ENCODE results near the gene NCAN.

NCAN gene

DNA sequence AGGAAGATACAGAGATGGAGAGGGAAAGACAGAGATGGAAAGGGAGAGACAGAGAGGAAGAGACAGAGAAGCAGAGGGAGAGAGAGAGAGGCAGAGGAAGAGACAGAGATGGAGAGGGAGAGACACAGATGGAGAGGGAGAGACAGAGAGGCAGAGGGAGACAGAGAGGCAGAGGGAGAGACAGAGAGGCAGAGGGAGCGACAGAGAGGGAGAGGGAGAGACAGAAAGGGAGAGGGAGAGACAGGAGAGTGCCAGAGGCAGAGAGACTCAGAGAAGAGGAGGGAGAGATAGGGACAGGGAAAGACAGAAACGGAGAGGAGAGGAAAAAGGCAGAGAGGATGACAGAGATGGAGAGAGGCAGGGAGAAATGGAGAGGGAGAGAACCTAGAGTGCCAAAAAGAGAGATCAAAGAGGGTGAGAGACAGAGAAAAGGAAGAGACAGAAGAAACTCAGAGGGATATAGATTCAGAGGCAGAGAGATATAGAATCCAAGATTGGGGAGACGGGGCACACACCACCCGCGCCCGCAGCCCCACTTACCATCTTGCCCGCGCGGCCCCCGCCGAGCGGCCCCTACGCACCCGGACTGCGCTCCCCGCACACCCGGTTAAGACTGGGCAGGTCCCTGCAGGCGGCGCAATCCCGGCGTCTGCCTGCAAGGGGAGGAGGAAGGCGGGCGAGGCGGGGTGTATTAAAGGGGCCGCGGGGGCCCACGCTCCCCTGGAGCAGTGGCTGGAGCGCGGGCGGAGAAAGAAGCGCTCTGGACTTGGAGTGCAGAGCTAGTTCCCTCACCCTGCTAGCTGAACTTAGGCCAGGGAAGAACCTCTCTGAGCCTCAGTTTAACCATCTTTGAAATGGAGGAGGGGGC lies 50.7 kb downstream of the NCAN start:
- DNase-seq: no peak

DNA sequence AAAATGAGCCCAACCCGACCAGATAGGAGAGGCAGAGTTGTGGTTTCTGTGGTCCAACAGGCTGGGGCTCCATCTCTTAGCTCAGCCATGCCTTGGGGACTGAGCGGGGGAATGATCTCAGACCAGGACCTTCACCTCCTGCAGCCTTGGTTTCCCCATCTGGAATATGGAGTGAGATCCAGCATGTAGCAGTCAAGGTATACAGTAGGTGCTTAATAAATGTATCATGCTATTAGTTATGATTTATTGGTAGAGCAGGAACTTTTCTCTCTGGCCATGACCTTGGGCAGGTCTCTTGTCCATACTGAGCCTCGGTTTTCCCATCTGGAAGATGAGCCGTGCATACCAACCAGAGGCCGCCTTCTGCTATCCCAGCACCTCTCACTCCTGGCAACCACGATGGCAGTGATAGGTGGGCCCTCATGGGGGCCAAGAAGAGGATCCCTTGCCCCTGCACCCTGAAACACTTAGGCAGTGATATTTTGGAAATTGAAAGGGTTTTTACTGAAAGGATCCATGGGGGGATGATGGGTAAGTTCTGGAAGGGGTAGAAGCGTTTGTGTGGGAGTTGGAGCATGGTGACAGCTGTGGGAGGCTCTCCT lies 52.2 kb downstream of the NCAN start:
- DNase-seq: no peak

DNA sequence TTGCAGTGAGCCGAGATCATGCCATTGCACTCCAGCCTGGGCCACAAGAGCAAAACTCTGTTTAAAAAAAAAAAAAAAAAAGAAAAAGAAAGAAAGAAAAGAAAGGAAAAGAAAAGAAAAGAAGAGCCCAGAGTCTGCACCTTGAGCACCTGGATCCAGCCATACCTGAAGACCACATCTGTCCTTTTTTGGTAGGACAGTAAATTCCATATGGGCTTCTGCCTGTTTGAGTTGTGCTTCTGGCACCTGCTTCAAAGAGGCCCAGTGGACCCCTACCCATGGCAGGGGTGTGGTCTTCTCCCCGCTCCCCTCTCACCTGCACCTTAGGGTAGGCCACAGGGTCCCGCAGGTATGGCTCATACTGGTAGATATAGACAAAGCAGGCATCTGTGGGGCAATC lies 55.5 kb downstream of the NCAN start:
- DNase-seq: no peak

DNA sequence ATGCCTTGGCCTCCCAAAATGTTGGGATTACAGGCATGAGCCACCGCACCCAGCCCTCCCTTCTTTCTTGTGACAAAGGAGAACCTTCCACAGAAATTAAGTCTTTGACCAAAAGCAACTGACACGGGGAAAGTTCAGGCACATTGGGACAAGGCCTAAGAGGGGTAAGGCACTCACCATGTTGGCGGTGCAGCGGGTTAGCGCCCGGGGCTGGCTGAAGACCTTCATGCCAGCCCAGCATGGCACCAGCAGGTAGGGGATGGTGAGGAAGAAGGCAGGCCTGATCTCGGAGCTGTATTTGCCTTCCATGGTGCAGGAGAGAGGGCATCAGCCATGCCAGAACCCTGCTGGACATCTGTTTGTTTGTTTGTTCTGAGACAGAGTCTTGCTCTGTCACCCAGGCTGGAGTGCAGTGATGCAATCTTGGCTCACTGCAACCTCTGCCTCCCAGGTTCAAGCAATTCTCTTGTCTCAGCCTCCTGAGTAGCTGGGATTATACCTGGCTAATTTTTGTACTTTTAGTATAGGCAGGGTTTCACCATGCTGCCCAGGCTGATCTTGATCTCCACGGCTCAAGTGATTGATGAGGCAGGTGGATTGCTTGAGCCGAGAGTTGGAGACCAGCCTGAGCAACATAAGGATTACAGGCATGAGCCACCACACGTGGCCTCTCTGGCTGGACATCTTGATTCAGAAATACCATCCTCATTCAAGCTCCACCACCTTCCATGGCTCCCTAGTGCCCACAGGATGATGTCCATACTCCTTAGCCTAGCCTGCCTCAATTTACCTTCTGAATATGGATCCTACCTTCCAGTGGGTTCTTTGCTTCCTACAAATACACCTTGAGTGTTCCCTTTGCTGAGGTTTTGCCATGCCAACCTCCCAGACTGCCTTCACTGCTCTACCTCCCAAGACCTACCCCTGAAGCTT lies 57.0 kb downstream of the NCAN start:
- no peak for DNase-seq

DNA sequence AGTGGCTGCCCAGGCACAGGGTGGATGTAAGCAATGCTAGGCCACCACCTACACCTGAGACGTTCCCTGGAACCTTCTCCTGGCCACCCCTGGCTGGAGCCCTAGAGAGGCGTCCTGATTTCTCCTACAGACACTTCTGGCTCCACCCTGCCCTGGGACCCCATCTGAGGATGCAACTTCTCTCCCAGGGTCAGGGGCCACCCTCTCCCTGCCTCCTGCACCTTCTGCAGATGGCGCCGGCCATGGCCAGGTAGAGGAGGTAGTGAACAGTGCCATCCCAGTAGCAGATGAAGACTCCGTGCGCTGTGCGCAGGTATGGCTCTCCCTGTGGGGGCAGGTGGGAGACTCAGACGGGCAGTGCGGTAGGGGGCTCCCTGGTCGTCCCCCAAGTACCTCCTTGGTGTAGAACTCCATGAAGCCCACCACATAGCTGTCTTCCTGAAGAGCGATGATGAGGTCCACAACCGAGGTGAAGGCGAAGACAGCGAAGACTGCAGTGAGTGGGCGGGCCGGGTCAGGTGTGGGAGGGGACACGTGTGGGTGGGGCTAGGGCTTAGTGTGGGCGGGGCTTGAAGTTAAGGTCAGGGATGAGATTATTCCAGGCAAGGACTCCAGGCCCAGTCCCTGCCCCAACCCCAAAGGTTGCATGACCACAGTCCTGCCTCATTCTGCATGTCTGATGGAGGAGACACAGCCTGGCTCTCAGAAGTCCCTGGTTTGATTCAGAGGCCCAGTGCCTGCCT lies 58.4 kb downstream of the NCAN start:
- DNase-seq: no peak

DNA sequence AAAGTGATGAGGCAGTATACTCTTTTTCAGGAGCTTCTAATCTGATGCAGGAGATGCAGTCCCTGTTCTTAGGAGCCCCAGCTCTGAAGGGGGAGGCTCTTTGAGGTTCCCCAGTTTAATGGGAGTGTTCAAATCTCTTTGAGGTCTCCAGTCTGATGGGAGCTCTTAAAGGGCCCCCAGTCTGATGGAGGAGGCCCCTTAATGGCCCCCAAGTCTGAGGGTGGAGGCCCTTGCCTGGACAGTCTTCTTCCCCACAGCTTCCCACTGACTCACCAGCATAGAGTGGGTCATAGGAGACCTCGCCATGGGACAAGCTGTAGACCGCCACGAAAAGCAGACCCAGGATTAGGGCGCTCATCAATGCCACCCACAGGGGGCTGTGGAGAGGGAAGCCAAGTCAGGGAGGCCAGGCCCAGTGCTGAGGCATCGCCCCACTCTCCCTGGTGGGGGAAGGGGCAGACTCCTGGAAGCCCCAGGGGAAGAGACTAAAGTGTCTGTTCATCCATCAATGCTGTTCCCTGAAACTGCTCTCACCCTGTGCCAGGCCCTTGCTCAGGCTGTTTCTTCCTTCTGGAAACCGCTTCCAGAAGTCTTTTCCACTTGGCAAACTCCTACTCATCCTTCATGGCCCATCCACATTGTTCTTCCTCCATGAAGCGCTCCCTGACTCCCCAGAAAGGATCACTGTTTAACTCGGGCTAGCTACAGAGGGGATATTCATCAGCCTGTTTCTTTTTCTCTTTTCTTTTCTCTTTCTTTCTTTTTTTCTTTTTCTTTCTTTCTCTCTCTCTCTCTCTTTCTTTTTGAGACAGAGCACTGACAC lies 59.2 kb downstream of the NCAN start:
- DNase-seq: no peak

DNA sequence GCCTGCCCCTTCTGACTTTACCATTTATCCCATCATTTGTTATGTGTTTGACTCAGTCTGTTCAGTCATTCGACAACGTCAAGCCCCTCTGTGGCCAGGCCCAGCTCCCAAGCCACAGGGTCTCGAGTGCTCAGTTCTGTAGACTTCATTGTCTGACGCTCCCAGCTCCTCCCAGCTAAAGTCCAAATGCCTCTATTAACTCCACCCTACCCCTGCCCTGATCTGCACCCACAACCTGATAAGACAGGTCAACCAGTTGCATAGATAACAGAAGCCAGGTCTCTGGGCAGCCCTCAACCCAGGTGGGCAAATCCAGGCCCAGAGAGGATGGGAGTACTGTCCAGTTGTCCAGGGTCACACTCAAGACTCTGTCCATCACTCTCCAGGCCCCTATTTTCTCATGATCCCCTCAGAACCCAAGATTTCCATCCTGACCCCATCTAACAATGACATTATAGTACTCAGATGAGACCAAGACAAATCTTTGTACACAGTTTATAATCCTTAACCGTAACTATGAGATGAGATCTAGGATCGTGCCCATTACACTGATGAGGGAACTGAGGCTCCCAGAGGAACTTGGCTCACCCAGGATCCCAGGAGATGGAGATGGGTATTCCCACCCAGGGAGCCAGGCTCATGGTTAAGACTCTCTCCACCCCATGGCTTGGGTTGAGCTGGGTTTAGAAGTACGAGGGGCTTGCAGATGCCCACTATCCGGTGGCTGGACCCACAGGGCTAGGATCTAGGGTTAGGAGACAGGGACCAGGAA lies 60.3 kb downstream of the NCAN start:
- DNase-seq: no peak

DNA sequence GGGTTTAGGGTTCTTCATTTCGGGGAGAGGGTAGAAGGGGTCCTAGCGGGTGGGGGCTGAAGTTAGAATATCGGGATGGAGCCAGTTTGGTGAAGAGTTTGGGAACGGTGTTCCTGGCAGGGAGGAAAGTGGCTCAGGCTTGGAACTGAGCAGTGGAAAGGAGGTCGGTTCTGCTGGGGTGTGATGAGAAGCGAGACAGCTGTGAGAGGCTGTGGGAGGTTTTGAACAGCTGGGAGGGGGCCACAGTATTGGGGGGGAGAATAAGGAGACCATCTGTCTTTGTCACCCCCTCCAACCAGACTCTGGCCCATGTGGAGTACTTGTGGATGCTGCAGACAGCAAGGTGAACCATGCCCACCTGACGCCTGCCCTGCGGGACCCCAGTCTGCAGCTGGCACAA lies 62.4 kb downstream of the NCAN start:
- DNase-seq: no peak

DNA sequence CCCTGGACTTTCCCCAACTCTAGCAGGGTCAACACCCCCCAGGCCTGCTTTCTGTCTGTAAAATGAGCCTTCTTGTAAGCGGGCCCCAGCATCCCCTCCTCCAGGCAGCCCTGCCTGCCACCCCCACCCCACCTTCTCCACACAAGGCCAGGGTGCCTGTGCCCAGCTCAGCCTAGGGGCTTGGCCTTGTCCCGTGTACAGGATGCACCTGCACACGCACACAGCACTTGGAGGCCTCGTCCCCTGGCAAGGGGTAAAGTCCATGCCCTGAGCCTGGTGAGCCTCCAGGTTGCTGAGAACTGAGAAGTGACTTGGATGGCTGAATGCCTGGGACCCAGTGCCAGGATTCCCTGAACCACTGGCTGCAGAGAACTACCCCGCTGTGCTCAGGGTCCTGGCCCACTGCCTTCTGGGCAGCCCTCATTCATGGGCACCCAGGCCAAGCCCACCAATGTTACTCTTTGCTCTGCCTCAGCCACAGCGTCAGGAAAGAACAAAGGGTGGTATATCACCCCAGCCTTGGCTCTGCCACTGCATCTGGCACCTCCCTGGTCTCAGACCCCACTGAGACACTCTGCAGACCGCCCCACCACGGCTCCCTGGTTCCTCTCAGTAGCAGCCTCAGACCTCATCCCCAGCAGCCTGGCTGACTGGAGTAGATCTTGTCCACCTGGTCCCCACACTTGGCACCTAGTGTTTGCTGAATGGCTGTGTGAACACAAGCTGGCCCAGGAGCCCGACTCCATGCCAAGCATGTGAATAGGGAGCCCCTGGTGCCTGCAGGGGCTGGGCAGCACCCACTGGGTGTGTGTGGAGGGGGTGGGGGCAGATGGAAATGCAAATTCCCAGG lies 63.2 kb downstream of the NCAN start:
- DNase-seq: no peak

DNA sequence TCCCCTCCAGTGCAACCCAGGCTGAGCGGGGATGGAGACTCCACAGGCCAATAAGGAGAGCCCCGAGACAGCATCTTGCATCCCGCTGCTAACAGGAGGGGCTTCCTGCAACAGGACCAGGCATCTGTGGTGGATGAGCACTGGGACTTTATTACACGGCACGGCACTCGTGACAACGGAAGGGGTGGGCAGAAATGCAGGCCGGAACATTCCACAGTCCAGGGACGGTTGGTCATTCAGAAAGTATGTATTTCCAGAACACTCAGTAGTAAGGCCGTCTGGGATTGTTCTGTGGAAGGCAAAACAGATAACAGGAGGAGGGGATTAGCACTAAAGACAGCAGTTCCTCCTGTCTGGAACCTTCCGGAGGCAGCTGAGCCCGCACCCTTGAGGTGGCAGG lies 64.6 kb downstream of the NCAN start:
- no peak for DNase-seq

DNA sequence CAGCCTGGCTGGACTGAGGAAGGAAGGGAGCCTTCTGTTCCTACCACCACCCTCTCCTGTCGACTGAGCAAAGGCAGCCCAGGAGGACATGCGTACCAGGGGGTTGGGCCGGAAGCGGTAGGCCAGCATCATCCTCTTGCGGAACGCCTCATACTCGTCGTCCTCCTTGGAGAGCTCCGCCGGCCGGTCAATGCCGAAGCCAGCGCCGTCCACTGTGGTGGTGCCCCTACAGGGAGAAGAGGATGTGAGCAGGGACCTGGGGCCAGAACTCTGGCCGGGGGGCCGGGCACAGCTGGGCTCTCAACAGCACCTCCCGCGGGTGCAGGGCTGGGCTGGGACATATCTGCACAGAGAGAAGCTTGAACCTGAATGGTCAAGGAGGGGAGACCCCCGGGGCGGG lies 65.1 kb downstream of the NCAN start:
- no peak for DNase-seq

DNA sequence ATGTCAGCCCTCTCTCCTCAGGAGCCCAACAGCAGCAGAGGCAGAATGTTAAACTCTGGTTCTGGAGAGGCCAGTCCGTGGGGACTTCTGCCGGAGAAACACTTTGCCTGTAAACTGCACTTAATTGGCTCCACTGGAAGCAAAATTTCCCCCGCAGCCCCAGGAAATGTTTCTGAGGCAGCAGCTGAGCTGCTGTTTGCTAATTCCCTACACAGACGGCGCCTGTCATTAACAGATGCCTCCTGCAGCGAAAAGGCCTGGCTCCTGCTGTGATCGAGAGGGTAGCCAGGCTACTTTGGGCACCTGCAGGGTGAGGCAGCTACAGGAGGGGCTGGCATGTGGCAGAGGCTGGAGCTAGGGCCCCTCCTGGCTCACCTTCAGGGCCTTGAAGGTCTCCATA lies 66.6 kb downstream of the NCAN start:
- DNase-seq: no peak

DNA sequence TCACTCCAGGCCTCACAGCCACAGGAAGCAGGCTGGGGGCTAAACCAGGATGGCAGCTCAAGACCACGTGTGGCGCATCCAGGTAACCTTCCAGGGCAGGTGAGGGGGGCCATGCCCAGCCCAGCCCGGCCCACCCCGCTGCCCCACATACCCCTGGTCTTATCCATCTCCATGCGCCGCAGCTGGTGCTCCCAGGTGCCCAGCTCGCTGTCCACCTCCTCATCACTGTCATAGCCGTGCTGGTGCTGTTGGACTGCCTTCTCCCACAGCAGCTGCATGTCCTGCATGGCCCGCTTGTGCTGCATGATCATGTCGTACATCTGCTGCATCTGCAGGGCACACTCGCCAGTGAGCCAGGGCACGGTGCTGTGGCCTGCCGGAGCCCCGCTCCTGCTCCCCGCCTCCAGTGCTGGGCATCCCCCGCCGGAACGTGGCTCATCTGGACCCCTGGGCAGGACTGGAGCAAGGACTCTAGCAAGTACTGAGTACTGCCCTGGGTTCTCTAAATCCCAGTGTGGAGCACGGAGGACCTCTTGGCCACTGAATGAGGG lies 67.4 kb downstream of the NCAN start:
- DNase-seq: no peak

DNA sequence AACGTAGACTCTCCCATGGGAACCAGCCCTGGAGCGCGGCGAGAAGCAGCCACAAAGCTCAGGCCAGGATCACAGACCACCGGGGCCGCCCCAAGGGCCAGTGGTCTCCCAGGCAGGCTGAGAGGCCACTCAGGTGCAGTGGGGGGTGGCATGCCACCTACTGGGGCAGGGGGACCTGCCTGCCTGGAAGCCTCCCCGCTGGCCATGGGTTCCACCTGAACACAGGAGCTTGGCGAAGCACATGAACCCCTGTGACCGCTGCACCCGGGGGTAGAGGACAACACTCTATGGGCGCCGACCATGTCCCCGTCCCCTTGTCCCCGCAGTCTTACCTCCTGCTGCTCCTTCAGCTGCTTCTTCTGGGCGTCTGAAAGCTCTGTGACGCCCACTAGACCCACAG lies 68.1 kb downstream of the NCAN start:
- DNase-seq: no peak

DNA sequence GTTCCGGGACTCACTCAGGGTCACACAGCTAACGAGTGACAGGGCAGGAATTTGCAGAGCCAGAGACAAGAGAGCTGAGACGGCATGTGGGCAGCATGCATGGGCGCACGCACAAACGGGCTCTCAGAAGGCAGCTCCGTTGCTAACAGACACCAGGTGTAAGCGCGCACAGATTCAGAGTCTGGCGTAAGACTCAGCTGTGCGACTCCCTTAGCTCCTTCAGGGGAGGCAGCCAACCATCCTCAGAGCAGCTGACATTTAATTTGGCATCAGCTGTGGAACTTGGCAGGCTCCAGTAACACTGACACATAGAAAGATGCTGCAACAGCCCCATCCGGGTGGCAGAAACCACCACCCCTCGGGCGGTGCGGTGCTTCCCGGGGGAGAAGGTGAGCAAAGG lies 68.8 kb downstream of the NCAN start:
- DNase-seq: no peak

DNA sequence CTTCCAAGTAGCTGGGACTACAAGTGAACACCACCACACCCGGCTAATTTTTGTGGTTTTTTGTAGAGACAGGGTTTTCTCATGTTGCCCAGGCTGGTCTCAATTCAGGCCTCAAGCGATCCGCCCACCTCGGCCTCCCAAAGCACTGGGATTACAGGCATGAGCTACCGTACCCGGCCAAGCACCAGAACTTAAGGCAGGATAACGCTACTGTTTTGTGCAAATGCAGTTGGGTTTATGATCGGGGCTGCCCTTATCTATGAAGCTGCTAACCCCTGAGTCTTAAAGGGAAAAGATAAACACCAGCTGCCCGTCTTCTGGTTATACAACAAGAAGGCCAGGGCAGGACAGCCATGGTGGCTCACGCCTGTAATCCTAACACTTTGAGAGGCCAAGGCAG lies 73.9 kb downstream of the NCAN start:
- DNase-seq: no peak

DNA sequence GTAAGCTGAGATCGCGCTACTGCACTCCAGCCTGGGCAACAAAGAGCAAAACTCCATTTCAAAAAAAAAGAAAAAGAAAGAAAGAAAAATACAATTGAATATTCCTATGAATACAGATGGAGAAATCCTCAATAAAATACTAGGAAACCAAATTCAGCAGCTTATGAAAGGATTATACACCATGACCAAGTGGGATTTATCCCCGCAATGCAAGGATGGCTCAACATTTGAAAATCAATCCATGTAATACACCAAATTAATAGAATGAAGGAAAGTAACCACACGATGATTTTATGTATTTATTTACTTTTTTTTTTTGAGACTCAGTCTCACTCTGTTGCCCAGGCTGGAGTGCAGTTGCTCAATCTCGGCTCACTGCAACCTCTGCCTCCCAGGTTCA lies 80.8 kb downstream of the NCAN start:
- DNase-seq: no peak

DNA sequence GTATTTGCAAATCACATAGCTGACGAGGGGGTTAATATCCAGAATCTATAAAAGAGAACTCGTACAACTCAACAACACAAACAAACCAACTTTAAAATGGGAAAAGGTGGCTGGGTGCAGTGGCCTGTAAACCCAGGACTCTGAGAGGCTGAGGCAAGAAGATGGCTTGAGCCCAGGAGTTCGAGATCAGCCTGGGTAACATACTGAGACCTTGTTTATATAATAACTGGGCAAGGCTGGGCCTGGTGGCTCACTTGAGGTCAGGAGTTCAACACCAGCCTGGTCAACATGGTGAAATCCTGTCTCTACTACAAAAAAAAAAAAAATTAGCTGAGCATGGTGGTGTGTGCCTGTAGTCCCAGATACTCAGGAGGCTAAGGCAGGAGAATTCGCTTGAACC lies 83.2 kb downstream of the NCAN start:
- DNase-seq: no peak

DNA sequence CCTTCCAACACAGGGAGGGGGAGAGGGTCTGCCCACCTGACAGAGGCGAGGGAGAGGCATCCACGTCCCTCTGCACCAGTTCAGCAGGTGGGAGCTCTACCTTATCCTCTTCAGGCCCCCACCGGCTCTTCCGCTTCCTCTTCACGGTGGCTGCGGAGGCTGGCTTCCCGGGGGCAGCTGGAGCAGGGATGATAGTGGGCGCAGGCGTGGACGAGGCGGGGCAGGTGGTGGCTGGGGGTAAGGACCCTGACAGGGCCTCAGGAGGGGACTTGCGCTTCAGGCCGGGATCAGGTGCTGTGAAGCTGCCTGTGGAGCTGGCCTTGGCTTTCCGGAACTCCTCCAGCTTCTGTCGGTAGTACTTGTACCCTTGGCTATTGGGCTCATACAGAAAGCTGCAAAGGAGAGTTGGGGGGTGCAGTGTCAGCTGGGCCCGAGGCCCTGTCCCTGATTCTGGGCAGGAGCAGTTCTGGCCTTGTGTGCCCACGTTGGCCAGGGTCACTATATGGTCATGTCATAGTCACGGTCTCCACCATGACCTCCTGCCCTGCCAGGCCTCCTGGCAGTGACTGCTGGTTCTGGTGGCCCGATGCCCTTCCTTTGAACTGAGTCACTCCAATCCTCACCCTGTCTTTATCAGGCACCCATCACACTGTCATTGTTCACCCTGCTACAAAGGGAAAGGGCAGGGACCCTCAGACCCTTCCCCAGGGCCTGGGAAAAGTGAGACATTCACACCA lies 85.4 kb downstream of the NCAN start:
- no peak for DNase-seq
